Measurements from ENCODE around the gene CLIC4.

DNA sequence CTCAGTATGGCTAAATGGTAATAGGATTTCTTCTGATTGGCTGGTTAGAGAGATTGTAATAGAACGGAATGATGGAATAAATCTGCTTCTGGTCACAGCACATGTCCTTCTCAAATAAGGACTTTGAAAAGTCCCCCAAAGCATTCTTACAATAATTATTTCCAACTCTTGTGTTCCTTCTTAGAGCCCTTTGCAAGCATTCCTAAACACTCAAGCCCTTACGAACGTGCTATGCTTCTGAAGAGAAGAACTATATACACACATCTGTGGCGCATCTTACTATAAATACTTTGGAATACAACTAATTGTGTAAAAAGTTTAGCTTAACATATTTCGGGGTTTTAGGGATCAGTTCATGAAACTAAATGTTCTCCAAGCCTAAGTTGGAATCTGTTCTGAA, 25.6 kb downstream of the CLIC4 start:
- TF ChIP-seq, protein P1, sequence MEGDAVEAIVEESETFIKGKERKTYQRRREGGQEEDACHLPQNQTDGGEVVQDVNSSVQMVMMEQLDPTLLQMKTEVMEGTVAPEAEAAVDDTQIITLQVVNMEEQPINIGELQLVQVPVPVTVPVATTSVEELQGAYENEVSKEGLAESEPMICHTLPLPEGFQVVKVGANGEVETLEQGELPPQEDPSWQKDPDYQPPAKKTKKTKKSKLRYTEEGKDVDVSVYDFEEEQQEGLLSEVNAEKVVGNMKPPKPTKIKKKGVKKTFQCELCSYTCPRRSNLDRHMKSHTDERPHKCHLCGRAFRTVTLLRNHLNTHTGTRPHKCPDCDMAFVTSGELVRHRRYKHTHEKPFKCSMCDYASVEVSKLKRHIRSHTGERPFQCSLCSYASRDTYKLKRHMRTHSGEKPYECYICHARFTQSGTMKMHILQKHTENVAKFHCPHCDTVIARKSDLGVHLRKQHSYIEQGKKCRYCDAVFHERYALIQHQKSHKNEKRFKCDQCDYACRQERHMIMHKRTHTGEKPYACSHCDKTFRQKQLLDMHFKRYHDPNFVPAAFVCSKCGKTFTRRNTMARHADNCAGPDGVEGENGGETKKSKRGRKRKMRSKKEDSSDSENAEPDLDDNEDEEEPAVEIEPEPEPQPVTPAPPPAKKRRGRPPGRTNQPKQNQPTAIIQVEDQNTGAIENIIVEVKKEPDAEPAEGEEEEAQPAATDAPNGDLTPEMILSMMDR (IDR thresholded peaks at IDR 0.05; ENCODE audit: low read depth, low read length), result no peak
- no peak for TF ChIP-seq EZH2phosphoT487 (IDR thresholded peaks at IDR 0.05; ENCODE audit: low read depth)

Data from OCI-LY3 (cell line).